Measurements from ENCODE around the gene KTI12.

GRCh38 chr1:51990478-51990965 is 43.1 kb downstream of the KTI12 start, which contains the start of gene RAB3B:
- TF ChIP-seq RAD21 (conservative IDR thresholded peaks at IDR 0.05 in 1 of 2, IDR thresholded peaks at IDR 0.05 in 1 of 2) = no peak
- TF ChIP-seq HOXA7 (CRISPR knock-in tag; IDR thresholded peaks at IDR 0.05) = no peak
- TF ChIP-seq POLR2A (IDR thresholded peaks at IDR 0.05; ENCODE audit: low read length) = no peak; the same call in 1 of the 2 replicates
- no peak for TF ChIP-seq CTCF (IDR thresholded peaks at IDR 0.05)
- no peak for TF ChIP-seq USF2 (IDR thresholded peaks at IDR 0.05)
- TF ChIP-seq RFX5 (IDR thresholded peaks at IDR 0.05) = no peak
- TF ChIP-seq MAFK (IDR thresholded peaks at IDR 0.05; ENCODE audit: partially characterized antibody) = no peak
- no peak for TF ChIP-seq RNF2 (IDR thresholded peaks at IDR 0.05; ENCODE audit: borderline replicate concordance, low read depth)

Data from A549 (cell line).